Measurements from ENCODE around the gene CAMTA1. TPM values are rescaled to one million over a fixed set of nuclear protein-coding genes. Genes with fewer than 3 reads are reported as not detected.

Gene CAMTA1
- total and polyA plus RNA-seq, 9 of the 15 experiments (the other 6 are each of a cell fraction or from before 2014, with no cell fraction given): 43.9 to 161 (median 65.9) TPM

DNA sequence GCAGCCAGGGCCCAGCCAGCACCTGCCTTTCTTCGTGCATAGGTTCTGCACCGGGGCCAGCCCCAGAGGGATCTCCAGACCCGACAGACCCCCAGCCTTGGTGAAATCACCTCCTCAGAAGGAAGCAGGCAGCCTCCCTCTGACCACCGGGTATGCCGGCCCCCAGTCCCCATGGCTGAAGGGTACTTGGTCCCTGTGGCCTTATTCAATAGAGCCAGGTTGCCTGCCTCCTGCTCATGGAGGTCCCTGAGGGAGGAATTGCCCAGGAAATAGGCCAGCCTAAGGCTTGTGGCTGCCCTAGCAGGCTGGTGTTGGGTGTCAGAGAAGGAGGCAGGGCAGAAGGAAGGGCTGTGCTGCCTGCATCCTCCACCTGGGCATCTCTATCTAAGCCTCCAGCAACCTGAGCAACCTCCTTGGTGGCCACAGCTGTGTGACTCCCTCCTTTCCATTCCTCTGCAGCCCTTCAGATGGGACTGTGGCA, 647.7 kb downstream of the CAMTA1 start (continued):
- no peak for TF ChIP-seq FOXA3 (CRISPR knock-in tag; conservative IDR thresholded peaks at IDR 0.05 in 1 of 2, IDR thresholded peaks at IDR 0.05 in 1 of 2)
- no peak for TF ChIP-seq CBX3 (IDR thresholded peaks at IDR 0.05; ENCODE audit: borderline replicate concordance in 1 of 2, low read length in 2 of 2)
- no peak for TF ChIP-seq TOE1 (IDR thresholded peaks at IDR 0.05; ENCODE audit: borderline replicate concordance)
- no peak for TF ChIP-seq TOE1 (CRISPR knock-in tag; IDR thresholded peaks at IDR 0.05; ENCODE audit: borderline replicate concordance, low read depth)

- BruUV-seq (replicated peaks): no TSS peak
- Histone ChIP-seq H3K27me3 (ENCODE audit: control insufficient read depth in 2 of 2, insufficient read depth in 2 of 2, low read length in 2 of 2) (peaks cover 11 to 63% of the 10 kb centered on the region in 2 experiments; a peak in 3 of 5 replicates), H3K9me3 (replicated peaks; ENCODE audit: control insufficient read depth, insufficient read depth, low read depth, low read length) (no peaks in the 10 kb centered on the region), H3K9ac (ENCODE audit: insufficient read depth in 1 of 2, low read depth in 2 of 2, low read length in 2 of 2) (no peak overlapping the region), H3K4me3 (no peak overlapping the region), H3K79me2 (ENCODE audit: control insufficient read depth, insufficient read depth, low read length) (no peaks in the 10 kb centered on the region), H4K20me1 (replicated peaks; ENCODE audit: control insufficient read depth, insufficient read depth, low read length) (peaks cover 6% of the 10 kb centered on the region), H3K4me2 (ENCODE audit: insufficient read depth, low read length) (no peak overlapping the region), H3K27ac (ENCODE audit: extremely low read depth, low read depth, low read length) (no peak overlapping the region), H3K4me1 (replicated peaks in 1 of 2; ENCODE audit: control insufficient read depth in 2 of 2, insufficient read depth in 2 of 2, low read length in 2 of 2) (no peaks in the 10 kb centered on the region), H3K9me1 (ENCODE audit: control insufficient read depth, insufficient read depth, low read length) (peaks cover under 1% of the 10 kb centered on the region), H2AFZ (ENCODE audit: low read depth, low read length) (no peak overlapping the region), H3K36me3 (ENCODE audit: control insufficient read depth, insufficient read depth, low read length) (no peaks in the 10 kb centered on the region)
- ATAC-seq: no peak
- TF ChIP-seq ZNF121 (CRISPR knock-in tag; conservative IDR thresholded peaks at IDR 0.05) (no peak), ID3 (CRISPR knock-in tag; IDR thresholded peaks at IDR 0.05) (no peak), ID3 (tag; IDR thresholded peaks at IDR 0.05) (no peak), ELF4 (CRISPR knock-in tag; IDR thresholded peaks at IDR 0.05) (no peak), GABPB2 (CRISPR knock-in tag; conservative IDR thresholded peaks at IDR 0.05) (no peak), MCM7 (IDR thresholded peaks at IDR 0.05) (no peak), NUFIP1 (IDR thresholded peaks at IDR 0.05; ENCODE audit: partially characterized antibody) (no peak)
- TF ChIP-seq, protein P1, sequence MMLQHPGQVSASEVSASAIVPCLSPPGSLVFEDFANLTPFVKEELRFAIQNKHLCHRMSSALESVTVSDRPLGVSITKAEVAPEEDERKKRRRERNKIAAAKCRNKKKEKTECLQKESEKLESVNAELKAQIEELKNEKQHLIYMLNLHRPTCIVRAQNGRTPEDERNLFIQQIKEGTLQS (IDR thresholded peaks at IDR 0.05): no peak
- TF ChIP-seq, protein P1 (CRISPR knock-in tag; conservative IDR thresholded peaks at IDR 0.05): no peak
- no peak for DNase-seq (ENCODE audit: extremely low read depth in 1 of 4, low spot score in 3 of 4)
- WGBS (ENCODE audit: insufficient coverage, low coverage, missing lambda C conversion rate): 1% methylated on average over 5 of the region's 5 CpGs
- in situ Hi-C loops (cut with MboI): no loop called here
- ChIA-PET POLR2A (interaction anchor here (1.3 kb wide), 1 partner anchor 156 kb away, joined by 3 read pairs; no protein-coding TSS in a partner anchor), CTCF (ENCODE audit: low intra/inter-chr PET ratio) (no interaction called here)
- intact Hi-C loops (cut with micrococcal nuclease): no loop called here
- no peak for FAIRE-seq
Observed at GRCh38 chr1:7434566-7434965, 649.3 kb downstream of the CAMTA1 start.
